GM19035 (cell line): ENCODE results near the gene CEBPG.

Experiments used
- ATAC-seq: cut with Tn5 transposase; IDR thresholded peaks from one replicate; pipeline ENCODE4 v1.9.1; 2021; ENCODE audit not compliant: unreplicated experiment

CEBPG gene

DNA sequence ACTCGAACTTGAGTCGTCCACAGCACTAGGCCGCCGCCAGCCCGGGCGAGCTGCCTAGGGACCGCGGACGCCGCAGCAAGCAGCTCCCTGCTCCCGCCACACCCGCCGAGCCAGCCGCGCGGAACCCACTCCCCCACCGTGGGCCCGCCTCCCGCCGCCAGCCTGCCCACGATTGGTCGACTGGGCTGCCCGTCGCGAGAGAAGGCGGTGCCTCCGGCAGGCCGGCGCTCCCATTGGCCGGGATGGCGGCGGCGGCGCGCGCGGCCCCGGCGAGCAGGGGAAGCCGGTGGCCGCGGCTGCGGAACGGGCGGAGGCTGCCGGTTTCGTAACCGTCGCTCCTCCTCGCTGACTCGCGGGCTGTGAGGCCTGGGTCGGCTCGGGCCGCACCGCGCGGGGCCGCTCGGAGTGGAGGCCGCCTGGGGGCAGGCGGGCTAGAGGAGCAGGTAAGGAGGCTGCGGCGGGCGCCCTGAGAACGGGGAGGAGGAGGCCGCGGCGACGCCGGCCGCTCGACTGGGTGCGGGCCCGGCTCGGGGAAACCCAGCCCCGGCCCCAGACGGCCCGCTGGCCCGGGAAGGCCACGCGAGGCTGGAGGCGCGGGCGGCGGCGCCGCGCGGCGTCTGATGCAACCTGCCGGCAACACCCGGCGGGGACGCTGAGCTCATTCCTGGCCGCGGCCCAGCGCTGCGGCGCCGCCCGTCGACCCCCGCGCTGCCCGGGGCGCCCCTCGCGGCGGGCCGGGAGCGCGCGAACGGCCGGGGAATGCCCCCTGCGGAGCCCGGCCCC, at the start of gene CEBPG:
Gene CEBPG, plus strand, starts transcription at position 257 of the 783 bp plus-strand sequence. CDS start 5,531 bp downstream, outside the sequence.
- ATAC-seq: peak; percentile 86

DNA sequence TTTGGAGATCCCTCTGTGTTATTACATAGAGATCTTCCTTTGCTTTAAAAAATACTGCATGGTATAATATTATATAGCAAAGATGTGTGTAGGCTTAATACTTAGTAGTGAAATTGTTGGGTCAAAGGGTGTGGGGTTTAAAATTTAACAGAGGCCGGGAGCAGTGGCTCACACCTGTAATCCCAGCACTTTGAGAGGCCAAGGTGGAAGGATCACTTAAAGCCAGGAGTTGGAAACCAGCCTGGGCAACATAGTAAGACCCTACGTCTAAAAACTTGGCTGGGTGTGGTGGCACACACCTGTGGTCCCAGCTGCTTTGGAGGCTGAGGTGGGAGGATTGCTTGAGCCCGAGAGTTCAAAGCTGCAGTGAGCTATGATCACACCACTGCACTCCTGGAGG, 48.9 kb upstream of the CEBPG start:
- ATAC-seq: no peak

DNA sequence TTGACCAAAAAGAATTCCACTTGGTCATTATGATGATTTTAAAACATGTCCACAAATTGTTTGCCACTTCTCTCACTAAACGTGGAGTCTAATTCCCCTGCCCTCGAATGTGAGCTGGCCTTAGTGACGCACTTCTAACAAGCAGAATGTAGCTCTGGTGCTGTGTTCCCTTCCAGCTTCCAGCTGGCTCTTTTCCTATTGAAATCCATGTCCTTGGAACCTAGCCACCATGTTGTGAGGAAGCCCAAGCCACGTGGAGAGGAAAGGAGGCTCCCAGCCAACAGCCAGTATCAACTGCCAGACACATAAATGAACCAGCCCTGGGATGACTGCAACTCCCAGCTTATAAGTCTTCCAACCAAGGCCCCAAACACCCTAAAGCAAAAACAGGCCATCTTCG, 47.6 kb upstream of the CEBPG start:
- ATAC-seq: no peak

- no peak for ATAC-seq
Measured at GRCh38 chr19:33329060-33329459, 44.4 kb upstream of the CEBPG start.

GRCh38 chr19:33329736-33330135, 43.8 kb upstream of the CEBPG start:
- ATAC-seq: no peak

DNA sequence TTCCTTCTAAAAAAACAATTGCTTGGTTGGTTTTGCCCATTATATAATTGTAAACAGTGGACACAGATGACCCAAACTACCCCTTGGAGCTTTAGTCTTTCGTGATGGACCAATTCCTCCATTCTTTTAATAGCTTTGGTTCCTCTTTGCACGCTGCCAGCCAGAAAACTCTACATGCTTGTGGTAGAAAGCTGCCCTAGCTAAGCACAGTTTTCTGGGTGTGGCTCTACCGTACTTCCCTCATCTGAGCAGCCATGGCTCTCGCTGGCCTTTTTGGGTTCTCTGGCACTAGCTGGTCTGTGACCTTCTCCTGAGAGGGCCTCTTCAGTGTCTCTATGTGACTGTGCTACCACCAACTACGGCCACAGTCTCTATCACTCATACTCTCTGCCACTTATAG, 41.3 kb upstream of the CEBPG start:
- no peak for ATAC-seq

GRCh38 chr19:33333151-33333550, 40.4 kb upstream of the CEBPG start:
- no peak for ATAC-seq

- ATAC-seq: no peak
Measured at GRCh38 chr19:33333642-33334041, 39.9 kb upstream of the CEBPG start.

GRCh38 chr19:33334271-33334670, 39.2 kb upstream of the CEBPG start:
- no peak for ATAC-seq

DNA sequence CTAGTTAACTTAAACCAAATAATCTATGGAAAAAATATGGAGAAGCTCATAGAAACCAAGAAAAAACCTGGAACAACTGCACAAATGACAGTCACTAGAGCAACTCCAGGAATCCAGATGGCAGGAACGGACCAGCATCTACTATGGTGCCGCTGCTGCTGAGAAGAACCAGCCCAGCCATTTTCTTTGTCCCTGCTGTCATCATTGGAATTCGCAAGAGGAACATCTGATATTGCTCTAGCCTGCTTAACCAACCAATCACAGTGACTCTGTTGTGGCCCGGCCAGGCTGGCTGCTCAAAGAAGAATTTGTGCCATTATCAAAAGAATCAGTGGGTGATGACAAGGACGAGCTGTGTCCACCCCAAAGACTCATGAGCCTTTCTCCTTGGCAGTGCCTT, 38.1 kb upstream of the CEBPG start:
- no peak for ATAC-seq

DNA sequence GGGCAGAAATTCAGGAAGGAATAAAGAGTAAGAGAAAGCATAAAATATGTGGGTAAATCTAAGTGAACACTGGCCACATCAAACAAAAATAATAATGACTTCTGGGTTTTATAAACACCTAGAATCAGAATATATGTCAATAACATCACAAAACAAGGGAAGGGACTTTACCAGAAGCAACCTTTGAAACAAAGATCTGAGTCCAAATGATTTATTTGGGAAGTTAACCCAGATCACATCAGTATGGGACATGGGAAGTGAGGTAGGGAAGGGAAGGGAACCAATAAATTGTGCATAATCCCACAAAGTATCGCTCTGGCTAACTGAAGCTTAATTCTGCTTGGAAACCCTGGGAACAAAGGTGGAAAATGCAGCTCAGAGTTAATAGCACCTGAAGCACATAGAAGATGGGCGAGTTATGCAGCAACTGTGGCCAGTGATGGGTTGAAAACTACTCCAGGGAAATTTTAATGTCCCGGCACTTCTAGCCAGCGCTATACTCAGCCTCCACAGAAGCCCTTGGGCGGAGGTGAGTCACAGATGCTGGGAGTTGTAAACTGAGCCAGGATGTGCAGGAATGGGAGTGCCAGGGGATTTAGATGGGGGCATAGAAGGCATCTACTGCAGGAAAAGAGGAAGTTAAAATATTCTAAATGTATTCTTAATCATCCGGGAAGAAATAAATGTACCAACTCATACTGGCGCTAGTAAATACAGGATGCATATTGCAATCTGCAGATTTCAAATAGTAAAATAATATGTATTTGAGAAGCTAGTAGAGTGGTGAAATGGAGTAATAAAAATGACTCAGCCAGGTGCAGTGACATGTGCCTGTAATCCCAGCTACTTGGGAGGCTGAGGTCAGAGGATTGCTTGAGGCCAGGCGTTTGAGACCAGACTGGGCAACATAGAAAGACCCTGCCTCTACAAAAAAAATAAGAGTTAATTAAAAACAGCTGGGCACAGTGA, 34.2 kb upstream of the CEBPG start:
- ATAC-seq: no peak

- ATAC-seq: no peak
Measured at GRCh38 chr19:33340991-33341390, 32.5 kb upstream of the CEBPG start.

GRCh38 chr19:33343301-33343700, 30.2 kb upstream of the CEBPG start:
- no peak for ATAC-seq

- ATAC-seq: no peak
Measured at GRCh38 chr19:33343859-33344572, 29.5 kb upstream of the CEBPG start.

GRCh38 chr19:33344573-33344925, 29.0 kb upstream of the CEBPG start:
- ATAC-seq: no peak

DNA sequence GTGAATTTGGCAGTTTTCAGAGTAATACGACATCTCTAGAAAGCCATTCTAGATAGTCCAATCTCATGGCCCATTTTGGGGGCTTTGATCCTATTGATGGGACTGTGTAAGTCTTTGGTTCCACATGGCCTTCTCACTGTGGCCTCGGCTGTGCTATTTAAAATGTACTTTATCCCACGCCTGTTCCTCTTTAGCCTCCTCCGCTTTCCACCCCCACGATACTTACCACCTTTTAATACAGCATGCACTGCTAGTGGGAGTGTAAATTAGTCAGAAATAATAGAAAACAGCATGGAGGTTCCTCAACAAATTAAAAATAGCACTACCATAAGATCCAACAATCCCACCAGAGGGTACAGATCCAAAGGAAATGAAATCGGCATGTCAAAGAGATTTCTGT, 28.3 kb upstream of the CEBPG start:
- ATAC-seq: no peak

GRCh38 chr19:33346665-33347064, 26.8 kb upstream of the CEBPG start:
- ATAC-seq: no peak

DNA sequence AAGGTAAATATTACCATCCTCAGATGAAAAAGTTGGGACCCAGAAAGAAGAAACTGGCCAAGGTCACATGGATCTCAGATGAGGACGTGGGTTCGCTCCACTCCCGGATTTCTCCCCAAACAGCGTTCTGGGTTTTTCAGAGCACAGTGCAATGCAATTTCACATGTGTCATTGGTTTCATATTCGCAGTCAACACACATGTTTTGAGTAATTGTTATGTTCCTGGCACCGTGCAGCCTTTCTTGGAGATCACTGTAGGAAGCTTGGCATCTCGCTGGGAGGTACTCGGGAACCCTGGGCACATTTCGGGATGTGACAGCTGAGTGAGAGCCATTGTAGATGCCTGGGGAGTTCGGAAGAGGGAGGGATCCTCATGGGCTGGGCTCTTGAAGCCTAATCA, 26.2 kb upstream of the CEBPG start:
- ATAC-seq: no peak

- ATAC-seq: no peak
Measured at GRCh38 chr19:33348301-33349010, 25.1 kb upstream of the CEBPG start.

GRCh38 chr19:33349319-33350289, 23.9 kb upstream of the CEBPG start:
- no peak for ATAC-seq
